Nephron (organoid): ENCODE results near the gene LONP2.

Experiments
- H3K27ac Mint-ChIP-seq, 3 experiments: 2 replicates each; pipeline ENCODE4 v1.8.0; 2020; ENCODE audit warnings: mixed read lengths in 3 of 3, mild to moderate bottlenecking in 2 of 3, moderate library complexity in 1 of 3
- H3K27me3 Mint-ChIP-seq: 2 replicates; pipeline ENCODE4 v1.8.0; 2021; ENCODE audit warnings: low read depth, mild to moderate bottlenecking, moderate library complexity, mixed read lengths
- H3K36me3 Mint-ChIP-seq: 2 replicates; pipeline ENCODE4 v1.8.0; 2020; ENCODE audit warnings: low read depth, mixed read lengths
- H3K4me1 Mint-ChIP-seq: 2 replicates; pipeline ENCODE4 v1.8.0; 2020; ENCODE audit warnings: mixed read lengths
- H3K4me3 Mint-ChIP-seq, 3 experiments: 2 replicates each; pipeline ENCODE4 v1.8.0; 2020; ENCODE audit warnings: mild to moderate bottlenecking in 3 of 3, mixed read lengths in 3 of 3, moderate library complexity in 2 of 3
- H3K9me3 Mint-ChIP-seq: 2 replicates; pipeline ENCODE4 v1.8.0; 2020; ENCODE audit warnings: mixed read lengths
- TF ChIP-seq, protein P1 (sequence below), 3 experiments: fragments of 200-600 bp; sonication (generic); IDR thresholded peaks; one replicate each; pipeline ENCODE4 v1.5.0; 2021; ENCODE audit warnings: antibody characterized with exemption in 3 of 3; ENCODE audit not compliant: unreplicated experiment in 3 of 3

The LONP2 gene

DNA sequence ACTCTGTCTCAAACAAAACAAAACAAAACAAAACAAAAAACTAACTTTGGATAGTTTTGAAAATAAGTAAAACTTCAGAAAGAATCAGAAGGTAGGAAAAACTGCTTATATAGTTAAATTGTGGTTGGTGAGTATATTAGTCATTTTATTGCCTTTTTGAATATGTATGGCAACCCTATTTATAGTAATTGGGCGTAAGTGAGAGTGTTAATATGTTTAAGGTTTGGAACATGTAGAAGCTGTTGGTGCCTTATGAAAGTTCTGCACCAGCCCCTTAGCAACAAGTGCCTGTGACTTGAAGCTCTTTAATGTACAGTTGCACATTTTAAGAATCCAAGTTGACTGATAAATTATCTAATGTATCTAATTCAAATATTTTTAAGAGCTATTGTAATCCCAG is 50.6 kb downstream of the LONP2 start:
- Mint-ChIP-seq H3K27ac (no peak overlapping the region), H3K36me3 (peaks cover 62% of the 10 kb centered on the region), H3K4me3 (no peak overlapping the region), H3K9me3 (no peaks in the 10 kb centered on the region), H3K27me3 (no peaks in the 10 kb centered on the region), H3K4me1 (peaks cover 4% of the 10 kb centered on the region)
- TF ChIP-seq, protein P1, sequence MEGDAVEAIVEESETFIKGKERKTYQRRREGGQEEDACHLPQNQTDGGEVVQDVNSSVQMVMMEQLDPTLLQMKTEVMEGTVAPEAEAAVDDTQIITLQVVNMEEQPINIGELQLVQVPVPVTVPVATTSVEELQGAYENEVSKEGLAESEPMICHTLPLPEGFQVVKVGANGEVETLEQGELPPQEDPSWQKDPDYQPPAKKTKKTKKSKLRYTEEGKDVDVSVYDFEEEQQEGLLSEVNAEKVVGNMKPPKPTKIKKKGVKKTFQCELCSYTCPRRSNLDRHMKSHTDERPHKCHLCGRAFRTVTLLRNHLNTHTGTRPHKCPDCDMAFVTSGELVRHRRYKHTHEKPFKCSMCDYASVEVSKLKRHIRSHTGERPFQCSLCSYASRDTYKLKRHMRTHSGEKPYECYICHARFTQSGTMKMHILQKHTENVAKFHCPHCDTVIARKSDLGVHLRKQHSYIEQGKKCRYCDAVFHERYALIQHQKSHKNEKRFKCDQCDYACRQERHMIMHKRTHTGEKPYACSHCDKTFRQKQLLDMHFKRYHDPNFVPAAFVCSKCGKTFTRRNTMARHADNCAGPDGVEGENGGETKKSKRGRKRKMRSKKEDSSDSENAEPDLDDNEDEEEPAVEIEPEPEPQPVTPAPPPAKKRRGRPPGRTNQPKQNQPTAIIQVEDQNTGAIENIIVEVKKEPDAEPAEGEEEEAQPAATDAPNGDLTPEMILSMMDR (IDR thresholded peaks at IDR 0.05; ENCODE audit: unreplicated experiment in 3 of 3) = no peak

DNA sequence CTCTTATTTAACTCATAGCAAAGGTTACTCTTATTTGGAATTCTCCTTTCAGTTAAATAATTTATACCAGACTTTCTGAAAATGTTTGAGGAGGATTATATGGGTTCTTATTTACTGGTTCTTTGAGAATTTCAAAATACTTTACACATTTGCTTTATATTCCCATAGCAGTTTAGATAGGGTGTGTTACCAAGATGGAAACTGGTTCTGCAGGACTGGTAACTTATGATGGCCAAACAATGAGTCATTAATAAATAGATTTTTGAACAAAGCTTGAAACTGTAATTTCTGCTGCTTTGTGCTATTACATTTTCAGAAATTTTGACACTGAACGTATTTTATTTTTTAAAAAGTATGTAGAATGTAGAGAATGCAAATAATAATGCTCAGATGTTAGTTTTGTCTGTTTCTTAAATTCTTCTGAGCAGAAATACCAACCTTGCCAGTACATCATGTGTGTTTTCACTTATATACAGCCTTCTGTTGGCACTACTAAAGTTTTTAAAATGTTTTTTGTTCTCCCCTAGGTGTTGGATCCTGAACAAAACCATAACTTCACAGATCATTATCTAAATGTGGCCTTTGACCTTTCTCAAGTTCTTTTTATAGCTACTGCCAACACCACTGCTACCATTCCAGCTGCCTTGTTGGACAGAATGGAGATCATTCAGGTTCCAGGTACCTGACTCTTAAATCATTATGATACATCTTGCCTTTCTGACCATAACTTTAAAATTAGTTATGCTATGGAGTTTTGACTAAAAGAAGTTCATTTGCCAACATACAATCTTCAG is 51.6 kb downstream of the LONP2 start:
- H3K4me3 Mint-ChIP-seq = no peak overlapping the region
- peaks cover 61% of the 10 kb centered on the region for H3K36me3 Mint-ChIP-seq
- no peaks in the 10 kb centered on the region for H3K9me3 Mint-ChIP-seq
- H3K27ac Mint-ChIP-seq = no peak overlapping the region
- TF ChIP-seq, protein P1 (IDR thresholded peaks at IDR 0.05; ENCODE audit: unreplicated experiment in 3 of 3) = no peak
- H3K4me1 Mint-ChIP-seq = peaks cover 11% of the 10 kb centered on the region
- H3K27me3 Mint-ChIP-seq = no peaks in the 10 kb centered on the region

DNA sequence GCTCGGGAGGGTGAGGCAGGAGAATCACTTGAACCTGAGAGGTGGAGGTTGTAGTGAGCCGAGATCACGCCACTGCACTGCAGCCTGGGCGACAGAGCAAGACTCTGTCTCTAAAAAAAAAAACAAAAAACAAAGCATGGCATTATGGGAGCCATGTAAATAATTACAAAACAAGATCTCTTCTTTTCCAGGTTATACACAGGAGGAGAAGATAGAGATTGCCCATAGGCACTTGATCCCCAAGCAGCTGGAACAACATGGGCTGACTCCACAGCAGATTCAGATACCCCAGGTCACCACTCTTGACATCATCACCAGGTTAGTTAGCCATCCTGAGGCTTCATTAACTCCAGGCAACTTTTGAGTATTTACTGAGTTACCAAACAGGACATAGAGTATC is 55.4 kb downstream of the LONP2 start:
- H3K36me3 Mint-ChIP-seq = peaks cover 58% of the 10 kb centered on the region
- H3K4me1 Mint-ChIP-seq = peaks cover 11% of the 10 kb centered on the region
- no peak overlapping the region for H3K4me3 Mint-ChIP-seq
- H3K27ac Mint-ChIP-seq = peak overlapping the region in 1 of 3 experiments; percentile 2
- H3K9me3 Mint-ChIP-seq = no peaks in the 10 kb centered on the region
- no peaks in the 10 kb centered on the region for H3K27me3 Mint-ChIP-seq
- TF ChIP-seq, protein P1 (IDR thresholded peaks at IDR 0.05; ENCODE audit: unreplicated experiment in 3 of 3) = no peak

DNA sequence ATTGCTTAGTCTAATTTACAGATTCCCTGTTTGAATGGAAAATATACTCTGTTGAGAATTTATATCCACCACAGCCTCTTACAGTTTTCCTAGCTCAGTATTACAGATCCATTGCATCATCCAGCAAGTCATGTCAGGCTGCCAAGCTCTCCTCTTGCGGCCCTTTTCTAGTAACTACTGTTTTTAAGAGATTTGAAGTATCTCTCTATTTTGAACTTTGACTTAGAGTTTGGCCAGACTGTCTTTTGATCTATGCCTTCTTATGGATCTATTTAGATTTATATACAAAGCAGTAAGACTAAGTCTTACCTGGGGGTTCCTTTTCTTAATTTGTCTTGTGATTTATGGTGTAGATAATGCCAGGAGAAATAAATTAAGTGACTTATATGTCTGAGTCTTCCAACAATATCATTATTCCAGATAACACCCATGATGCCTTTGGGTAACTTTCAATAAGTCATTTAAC is 56.3 kb downstream of the LONP2 start:
- Mint-ChIP-seq H3K9me3 (no peaks in the 10 kb centered on the region), H3K36me3 (peaks cover 61% of the 10 kb centered on the region), H3K4me3 (no peak overlapping the region), H3K27me3 (no peaks in the 10 kb centered on the region), H3K4me1 (peaks cover 11% of the 10 kb centered on the region), H3K27ac (peak overlapping the region in 1 of 3 experiments; percentile 2)
- TF ChIP-seq, protein P1 (IDR thresholded peaks at IDR 0.05; ENCODE audit: unreplicated experiment in 3 of 3) = no peak

DNA sequence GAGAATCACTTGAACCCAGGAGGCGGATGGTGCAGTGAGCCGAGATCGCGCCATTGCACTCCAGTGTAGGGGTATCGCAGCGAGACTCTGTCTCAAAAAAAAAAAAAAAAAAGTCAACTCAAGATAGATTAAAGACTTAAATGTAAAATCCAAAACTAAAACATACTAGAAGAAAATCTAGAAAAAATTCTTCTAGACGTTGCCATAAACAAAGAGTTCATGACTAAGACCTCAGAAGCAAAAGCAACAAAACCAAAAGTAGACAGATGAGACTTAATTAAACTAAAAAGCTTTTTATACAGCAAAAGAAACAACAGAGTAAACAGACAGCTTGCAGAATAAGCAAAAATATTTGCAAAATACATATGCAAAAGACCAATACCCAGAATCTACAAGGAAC is 64.4 kb downstream of the LONP2 start:
- TF ChIP-seq, protein P1 (IDR thresholded peaks at IDR 0.05; ENCODE audit: unreplicated experiment in 3 of 3) = no peak
- Mint-ChIP-seq H3K4me3 (no peak overlapping the region), H3K36me3 (peaks cover 89% of the 10 kb centered on the region), H3K27ac (no peak overlapping the region), H3K27me3 (no peaks in the 10 kb centered on the region), H3K9me3 (peaks cover 60% of the 10 kb centered on the region), H3K4me1 (peaks cover 5% of the 10 kb centered on the region)
